ENCODE measurements around the gene MAP2K2.

The MAP2K2 gene

DNA sequence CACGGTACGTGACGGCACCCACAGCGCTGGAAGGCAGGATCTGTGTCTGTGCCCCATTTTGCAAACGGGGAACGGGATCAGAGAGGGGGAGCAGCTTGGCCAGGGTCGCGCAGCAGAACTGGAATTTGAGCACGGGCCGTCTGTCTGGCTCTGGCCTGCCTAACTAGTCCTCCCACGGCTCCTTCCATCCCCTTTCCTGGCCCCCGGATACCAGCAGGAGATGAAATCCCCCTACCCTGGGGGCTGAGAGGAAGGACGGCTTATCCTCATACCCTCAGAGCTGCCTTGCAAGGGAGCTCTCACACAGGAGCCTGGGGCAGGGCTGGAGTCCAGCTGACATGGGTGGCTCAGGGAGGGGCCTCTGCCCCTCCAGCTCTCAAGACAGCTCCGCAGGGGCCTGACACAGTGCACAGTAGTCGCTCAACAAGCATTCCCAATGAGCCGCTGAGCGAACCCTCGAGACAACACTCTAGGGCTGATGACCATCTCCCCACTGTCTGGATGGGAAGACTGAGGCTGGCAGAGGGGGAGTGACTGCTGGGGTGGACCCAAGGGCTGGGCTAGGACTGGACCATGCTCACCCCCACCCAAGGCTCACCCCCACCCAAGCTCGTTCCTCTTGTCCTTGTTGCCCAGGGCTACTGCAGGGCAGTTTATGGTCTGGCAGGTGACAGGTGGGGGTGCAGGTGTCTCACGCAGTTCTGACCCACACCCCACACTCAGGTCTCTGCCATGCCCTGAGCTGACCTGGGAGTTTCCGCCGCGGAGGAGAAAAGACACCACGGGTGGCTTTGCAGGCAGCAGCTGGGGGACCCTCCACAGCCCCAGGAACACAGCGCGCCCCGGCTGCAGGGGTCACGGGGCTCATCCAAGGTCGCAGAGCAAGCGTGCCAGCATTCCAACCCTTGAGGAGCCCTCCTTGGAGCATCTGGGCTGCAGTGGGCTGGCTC is 61.2 kb downstream of the MAP2K2 start:
- Histone ChIP-seq H3K4me3 (peak overlapping the region; percentile 100), H3K27ac (peak overlapping the region; percentile 95 to 99)
- DNase-seq (ENCODE audit: low spot score), result peak; percentile 72
- TF ChIP-seq, protein P1, sequence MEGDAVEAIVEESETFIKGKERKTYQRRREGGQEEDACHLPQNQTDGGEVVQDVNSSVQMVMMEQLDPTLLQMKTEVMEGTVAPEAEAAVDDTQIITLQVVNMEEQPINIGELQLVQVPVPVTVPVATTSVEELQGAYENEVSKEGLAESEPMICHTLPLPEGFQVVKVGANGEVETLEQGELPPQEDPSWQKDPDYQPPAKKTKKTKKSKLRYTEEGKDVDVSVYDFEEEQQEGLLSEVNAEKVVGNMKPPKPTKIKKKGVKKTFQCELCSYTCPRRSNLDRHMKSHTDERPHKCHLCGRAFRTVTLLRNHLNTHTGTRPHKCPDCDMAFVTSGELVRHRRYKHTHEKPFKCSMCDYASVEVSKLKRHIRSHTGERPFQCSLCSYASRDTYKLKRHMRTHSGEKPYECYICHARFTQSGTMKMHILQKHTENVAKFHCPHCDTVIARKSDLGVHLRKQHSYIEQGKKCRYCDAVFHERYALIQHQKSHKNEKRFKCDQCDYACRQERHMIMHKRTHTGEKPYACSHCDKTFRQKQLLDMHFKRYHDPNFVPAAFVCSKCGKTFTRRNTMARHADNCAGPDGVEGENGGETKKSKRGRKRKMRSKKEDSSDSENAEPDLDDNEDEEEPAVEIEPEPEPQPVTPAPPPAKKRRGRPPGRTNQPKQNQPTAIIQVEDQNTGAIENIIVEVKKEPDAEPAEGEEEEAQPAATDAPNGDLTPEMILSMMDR (IDR thresholded peaks at IDR 0.05), result no peak

DNA sequence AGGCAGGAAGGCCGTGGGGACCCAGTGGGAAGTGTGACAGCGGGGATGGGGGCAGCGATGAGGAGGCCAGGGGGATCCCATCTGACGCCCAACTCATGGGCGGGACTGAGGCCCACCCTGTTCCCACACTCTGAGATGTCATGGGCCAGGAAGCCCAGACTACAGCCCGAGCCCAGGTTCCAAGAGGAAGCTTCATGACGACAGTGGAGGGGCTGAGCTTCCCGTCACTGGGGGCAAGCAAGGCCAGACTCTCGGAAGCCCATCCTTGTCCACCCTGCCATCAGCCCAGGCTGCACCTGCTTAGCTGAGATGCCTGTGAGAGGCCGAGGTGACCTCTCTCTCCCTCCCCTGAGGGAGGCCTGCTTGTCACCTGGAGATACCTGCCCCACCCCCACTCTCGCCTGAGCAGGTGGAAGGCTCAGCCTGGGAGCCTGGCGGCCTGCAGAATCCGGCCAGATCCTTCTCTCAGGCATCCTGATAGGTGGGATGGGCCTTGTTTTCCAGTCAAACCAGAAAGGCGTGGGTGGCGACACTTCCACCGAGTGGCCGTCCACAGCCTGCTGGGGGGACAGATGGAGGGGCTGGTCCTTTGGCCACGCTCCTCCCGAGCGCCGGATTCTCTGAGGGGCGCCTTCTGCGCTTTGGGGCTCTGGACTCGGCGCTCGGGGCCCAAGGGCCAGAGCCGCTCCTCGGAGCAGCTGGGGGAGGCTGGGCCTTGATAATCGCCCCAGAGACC is 62.1 kb downstream of the MAP2K2 start:
- TF ChIP-seq, protein P1 (IDR thresholded peaks at IDR 0.05), result no peak
- peak overlapping the region; percentile 100 for H3K4me3 ChIP-seq
- DNase-seq (ENCODE audit: low spot score), result peak; percentile 75
- peak overlapping the region; percentile 95 to 99 for H3K27ac ChIP-seq

DNA sequence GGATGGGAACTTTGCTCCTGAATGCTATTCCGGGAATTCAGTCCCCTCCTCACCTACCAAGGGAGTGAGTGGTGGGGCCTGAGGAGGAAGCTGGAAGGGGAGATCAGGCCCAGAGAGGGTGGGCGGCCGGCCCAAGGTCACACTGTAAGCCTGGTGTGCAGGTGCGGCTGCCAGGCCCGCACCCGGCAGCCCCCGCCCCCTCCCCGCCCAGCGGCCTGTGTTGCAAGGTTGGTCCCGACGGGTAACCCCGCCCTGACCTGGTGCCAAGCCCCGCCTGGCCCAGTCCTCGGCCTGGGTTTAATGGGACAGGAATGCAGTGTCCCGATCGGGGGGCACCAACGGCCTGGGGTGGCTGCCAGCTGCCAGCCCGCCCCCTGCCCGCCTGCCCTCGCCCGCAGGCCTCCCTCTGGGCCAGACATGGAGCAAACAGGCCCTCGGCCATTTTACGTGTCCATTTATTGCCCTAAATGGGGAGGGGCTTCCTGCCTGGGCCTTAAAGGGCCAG is 62.7 kb downstream of the MAP2K2 start:
- peak overlapping the region; percentile 100 for H3K4me3 ChIP-seq
- peak overlapping the region; percentile 95 to 99 for H3K27ac ChIP-seq
- TF ChIP-seq, protein P1 (IDR thresholded peaks at IDR 0.05), result no peak
- peak; percentile 92 for DNase-seq (ENCODE audit: low spot score)

DNA sequence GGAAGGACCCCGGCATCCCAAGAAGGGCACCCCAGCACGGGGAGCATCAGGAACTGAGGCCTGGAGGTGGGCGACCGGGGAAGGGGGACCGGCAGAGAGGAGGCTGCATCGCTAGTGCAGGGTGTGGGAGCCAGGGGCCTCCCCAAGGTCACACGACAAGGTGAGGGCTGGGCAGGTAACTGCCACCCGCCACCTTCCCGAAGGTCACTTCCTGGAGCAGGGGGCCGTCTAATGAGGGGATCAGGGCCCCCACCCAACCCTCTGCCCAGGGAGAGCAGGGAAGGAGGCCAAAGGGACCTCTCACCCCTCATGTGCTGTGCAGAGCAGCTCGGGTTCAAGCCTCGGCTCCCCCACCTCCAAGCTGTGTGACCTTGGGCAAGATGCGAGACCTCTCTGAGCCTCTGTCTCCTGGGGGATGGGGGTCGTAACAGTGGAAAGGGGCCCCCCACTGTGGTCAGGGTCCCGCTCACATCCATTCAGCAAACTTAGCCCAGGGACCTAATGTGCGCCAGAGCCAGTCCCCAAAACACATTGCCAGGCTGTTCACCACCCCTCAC is 63.2 kb downstream of the MAP2K2 start:
- Histone ChIP-seq H3K4me3 (peak overlapping the region; percentile 100), H3K27ac (peak overlapping the region; percentile 95 to 99)
- TF ChIP-seq, protein P1 (IDR thresholded peaks at IDR 0.05), result no peak
- no peak for DNase-seq (ENCODE audit: low spot score)

DNA sequence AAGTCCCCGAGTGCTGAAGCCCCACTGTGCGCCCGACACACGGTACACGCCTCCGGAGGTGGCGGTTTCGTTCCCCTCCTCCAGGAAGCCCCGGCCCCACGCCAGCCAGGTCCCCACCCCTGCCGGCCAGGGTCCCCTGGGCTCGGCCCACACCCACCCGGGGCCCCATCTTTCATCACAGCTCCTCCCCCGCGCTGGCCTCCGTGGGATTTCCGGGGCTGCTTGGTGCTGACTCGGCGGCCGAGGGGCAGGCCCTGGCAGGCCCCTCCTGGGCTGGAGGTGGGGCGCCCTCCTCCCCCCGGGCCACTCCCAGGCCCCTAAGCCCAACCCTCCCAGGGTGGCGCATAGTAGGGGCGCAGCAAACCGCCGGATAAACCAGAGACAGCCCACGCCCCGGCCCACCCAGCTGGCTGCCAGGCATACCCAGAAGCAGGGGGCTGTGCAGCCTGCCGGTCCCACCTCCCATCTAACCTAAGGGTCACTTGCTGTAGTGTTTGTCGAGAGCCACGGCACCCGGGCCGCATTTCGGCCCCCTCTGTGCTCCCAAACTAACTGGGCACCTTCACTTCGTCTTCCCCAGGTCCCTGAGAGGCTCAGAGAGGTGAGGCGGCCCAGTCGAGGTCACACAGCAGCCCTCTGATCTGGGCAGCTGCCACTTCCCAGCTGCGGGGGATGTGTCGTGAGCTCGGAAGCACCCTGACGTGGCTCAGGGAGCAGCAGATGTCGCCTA is 63.9 kb downstream of the MAP2K2 start:
- peak overlapping the region; percentile 95 to 99 for H3K27ac ChIP-seq
- TF ChIP-seq, protein P1 (IDR thresholded peaks at IDR 0.05), result no peak
- peak; percentile 77 for DNase-seq (ENCODE audit: low spot score)
- peak overlapping the region; percentile 100 for H3K4me3 ChIP-seq

DNA sequence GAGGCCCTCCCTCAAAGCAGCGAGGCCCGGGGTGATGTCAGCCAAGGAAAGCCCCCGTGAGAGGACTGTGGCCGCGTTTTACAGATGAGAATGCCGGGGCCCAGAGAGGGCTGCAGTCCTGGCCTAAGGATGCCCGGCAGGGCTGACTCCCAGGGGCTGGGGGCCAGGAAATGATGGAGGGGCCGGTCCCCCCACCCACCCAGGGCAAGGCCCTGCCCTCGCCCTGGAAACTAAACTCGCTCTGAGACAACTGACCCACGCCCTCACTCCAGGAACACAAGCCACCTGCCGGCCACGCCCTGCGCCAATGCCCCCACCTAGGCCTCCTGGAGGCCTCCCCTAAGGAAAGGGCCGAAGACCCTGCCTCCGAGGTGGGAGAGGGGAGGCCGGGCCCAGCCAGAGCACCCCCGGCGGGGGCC is 64.5 kb downstream of the MAP2K2 start:
- Histone ChIP-seq H3K27ac (peak overlapping the region; percentile 95 to 99), H3K4me3 (peak overlapping the region; percentile 100)
- no peak for DNase-seq (ENCODE audit: low spot score)
- TF ChIP-seq, protein P1 (IDR thresholded peaks at IDR 0.05), result no peak

Measured in coronary artery (tissue), 2 donors.